ENCODE measurements around the gene MCM3AP. TPM values are rescaled to one million over a fixed set of nuclear protein-coding genes. Genes with fewer than 3 reads are reported as not detected.
A peak's percentile ranks its signal among the peaks of the same experiment; 100 is the strongest.

MCM3AP gene
- total and polyA plus RNA-seq, 8 donors = 77.4 to 106 (median 94.9) TPM

DNA sequence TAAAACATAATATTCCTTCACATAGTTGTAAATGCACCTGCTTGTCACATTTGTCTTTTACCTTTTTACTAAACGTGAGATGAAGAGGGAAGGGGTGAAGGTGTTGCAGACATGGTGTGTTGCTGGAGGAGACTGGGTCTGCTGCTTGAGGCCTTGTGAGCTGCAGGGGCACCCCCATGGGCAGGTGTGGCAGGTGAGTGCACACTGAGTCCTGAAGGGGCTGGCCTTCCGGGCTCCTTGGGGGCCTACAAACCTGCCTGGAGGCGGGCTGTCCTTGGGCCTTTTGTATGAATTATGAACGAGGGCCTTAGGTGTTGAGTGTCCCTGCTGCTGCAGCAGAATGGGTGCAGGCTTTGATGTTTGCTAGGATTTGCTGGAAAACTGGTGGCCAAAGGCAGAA lies 42.3 kb upstream of the MCM3AP start:
- Histone ChIP-seq H3K36me3 (peaks cover 0 to 50% of the 10 kb centered on the region in 2 donors), H3K4me3 (no peak overlapping the region), H3K27me3 (no peaks in the 10 kb centered on the region), H3K27ac (no peak overlapping the region), H3K9me3 (no peaks in the 10 kb centered on the region), H3K4me1 (peaks cover 7 to 17% of the 10 kb centered on the region in 2 donors)
- intact Hi-C loops (cut with DNase I) = no loop called here
- peak in 1 of 4 donors; percentile 40 for DNase-seq
- no peak for ATAC-seq
- TF ChIP-seq, protein P1, sequence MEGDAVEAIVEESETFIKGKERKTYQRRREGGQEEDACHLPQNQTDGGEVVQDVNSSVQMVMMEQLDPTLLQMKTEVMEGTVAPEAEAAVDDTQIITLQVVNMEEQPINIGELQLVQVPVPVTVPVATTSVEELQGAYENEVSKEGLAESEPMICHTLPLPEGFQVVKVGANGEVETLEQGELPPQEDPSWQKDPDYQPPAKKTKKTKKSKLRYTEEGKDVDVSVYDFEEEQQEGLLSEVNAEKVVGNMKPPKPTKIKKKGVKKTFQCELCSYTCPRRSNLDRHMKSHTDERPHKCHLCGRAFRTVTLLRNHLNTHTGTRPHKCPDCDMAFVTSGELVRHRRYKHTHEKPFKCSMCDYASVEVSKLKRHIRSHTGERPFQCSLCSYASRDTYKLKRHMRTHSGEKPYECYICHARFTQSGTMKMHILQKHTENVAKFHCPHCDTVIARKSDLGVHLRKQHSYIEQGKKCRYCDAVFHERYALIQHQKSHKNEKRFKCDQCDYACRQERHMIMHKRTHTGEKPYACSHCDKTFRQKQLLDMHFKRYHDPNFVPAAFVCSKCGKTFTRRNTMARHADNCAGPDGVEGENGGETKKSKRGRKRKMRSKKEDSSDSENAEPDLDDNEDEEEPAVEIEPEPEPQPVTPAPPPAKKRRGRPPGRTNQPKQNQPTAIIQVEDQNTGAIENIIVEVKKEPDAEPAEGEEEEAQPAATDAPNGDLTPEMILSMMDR (IDR thresholded peaks at IDR 0.05) = no peak

DNA sequence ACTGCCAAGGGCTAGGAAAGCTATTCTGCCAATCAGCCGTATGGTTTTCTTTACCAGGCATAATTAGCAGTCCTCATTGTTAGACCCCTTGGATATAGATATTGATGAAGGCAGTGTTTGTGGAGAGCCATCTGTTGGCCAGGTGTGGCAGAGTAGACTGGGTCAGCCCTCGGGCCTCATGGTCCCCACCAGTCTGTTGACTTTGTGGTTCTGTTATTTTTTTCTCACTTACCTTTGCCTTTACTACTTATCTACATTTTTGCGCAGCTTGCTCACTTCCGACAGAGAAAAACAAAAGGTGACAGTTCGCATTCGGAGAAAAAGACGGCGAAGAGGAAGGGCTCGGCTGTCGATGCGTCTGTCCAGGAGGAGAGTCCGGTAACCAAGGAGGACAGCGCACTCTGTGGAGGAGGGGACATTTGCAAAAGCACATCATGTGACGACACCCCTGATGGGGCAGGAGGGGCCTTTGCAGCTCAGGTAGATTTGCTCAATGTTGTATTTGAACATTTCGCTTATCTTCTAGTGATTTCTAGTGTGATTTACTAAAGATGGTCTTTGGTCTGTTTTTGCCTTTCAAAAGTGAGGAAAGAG lies 40.8 kb upstream of the MCM3AP start:
- Histone ChIP-seq H3K36me3 (peaks cover 0 to 38% of the 10 kb centered on the region in 2 donors), H3K9me3 (no peaks in the 10 kb centered on the region), H3K27ac (peak overlapping the region in 1 of 2 donors; percentile 76), H3K4me1 (peaks cover 12 to 32% of the 10 kb centered on the region in 2 donors), H3K4me3 (no peak overlapping the region), H3K27me3 (no peaks in the 10 kb centered on the region)
- intact Hi-C loops (cut with DNase I) = no loop called here
- TF ChIP-seq, protein P1 (IDR thresholded peaks at IDR 0.05) = no peak
- ATAC-seq = no peak
- DNase-seq = peak in 1 of 4 donors; percentile 10

DNA sequence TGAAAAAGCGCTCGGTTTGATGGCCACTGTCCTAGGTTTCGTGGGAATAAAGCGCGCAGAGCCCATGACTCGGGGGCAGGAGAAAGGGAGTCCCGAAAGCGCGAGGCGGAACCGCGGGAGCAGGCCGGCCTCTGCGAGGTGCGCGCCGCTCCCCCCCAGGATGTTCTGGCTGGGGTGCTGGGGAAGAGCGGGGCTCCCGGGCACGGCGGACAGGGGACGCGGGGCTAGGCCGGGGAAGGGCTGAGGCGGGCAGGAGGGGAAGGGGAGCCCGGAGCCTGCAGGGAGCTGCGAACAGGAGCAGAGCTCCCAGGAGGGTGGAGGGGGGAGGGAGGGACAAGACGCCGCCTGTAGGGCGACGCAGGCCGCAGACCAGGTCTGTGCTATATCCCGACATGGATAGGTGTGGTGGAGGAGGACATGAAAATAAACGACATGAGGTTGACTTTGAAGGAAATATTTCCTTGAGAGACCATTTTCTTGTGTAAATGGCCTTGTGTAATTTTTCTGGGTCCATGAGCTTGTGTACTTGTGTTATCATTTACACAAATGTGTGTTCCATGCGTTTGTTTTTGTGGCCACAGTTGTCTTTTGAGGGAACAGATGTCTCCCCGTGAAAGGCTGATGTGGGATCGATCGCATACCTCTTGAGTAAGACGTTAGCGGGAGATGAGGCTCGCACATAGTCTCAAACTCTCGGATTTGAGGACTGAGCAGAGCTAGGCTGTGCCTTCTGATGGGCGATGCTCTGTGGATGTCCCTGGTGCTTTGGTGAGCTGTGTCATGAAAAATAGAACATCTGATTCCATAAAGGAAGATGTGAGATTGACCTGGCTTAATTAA lies 39.9 kb upstream of the MCM3AP start:
- Histone ChIP-seq H3K27ac (peak overlapping the region; percentile 76 to 97), H3K4me3 (peak overlapping the region; percentile 99), H3K4me1 (peaks cover 17 to 41% of the 10 kb centered on the region in 2 donors), H3K27me3 (no peaks in the 10 kb centered on the region), H3K9me3 (no peaks in the 10 kb centered on the region), H3K36me3 (peaks cover 0 to 37% of the 10 kb centered on the region in 2 donors)
- DNase-seq (peak in 3 of 4 donors; percentile 55 to 89 (median 58)), ATAC-seq (peak; percentile 34)
- intact Hi-C loops (cut with DNase I) = no loop called here
- TF ChIP-seq, protein P1 (IDR thresholded peaks at IDR 0.05) = no peak

DNA sequence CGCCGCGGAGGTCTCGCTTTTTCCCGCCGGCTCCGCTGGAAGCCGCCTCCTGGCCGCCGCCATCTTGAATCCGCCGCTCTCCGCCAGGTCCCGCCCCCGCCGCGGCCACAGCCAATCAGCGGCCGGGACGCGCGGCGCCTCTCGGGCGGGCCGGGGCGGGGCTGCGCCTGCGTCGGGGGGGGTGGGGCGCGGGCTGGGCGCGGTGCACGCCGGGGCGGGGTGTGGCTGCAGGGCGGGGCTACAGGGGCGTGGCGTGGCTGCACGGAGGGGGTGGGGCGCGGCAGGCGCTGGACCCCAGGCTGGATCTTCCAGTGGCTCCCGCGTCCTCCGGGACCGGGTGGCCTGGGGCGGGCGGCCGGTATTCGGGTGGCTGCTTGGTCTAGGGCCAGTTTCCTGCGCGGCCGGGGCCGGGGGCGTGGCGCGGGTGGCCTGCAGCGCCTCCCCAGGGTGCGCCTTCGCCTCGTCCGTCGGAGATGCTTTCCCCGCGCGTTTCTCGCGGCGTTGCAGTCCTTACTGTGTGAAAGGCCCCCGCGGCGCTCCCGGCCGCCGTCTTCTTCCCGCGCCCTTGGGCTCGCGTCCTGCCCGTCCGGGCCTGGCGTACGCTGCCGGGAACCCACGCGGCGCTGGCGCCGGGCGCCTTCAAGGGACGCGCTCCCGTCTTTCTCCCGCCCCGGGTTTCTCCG lies 39.1 kb upstream of the MCM3AP start:
- Histone ChIP-seq H3K36me3 (peaks cover 0 to 30% of the 10 kb centered on the region in 2 donors), H3K9me3 (no peaks in the 10 kb centered on the region), H3K27me3 (no peaks in the 10 kb centered on the region), H3K4me3 (peak overlapping the region; percentile 99), H3K27ac (peak overlapping the region; percentile 93 to 97), H3K4me1 (peaks cover 17 to 48% of the 10 kb centered on the region in 2 donors)
- intact Hi-C loops (cut with DNase I) = no loop called here
- peak; percentile 87 for ATAC-seq
- TF ChIP-seq, protein P1 (IDR thresholded peaks at IDR 0.05) = no peak
- peak; percentile 81 to 96 (median 90) for DNase-seq

Measured in left lung (tissue), 10 donors.